Breast epithelium (tissue), 3 donors: Measurements from ENCODE around the gene HDGFL1.

Experiments
- POLR2A ChIP-seq: fragments of 450-650 bp; IDR thresholded peaks from one replicate; pipeline ENCODE4 v1.6.1; 2016; ENCODE audit warnings: antibody characterized with exemption, mild to moderate bottlenecking, moderate library complexity
- TF ChIP-seq, protein P1 (sequence below), 3 donors: fragments of 450-650 bp; IDR thresholded peaks; one replicate each; pipeline ENCODE4 v1.5.1; 2016 to 2017; ENCODE audit warnings: antibody characterized with exemption in 3 of 3, mild to moderate bottlenecking in 3 of 3, moderate library complexity in 3 of 3

- TF ChIP-seq, protein P1, sequence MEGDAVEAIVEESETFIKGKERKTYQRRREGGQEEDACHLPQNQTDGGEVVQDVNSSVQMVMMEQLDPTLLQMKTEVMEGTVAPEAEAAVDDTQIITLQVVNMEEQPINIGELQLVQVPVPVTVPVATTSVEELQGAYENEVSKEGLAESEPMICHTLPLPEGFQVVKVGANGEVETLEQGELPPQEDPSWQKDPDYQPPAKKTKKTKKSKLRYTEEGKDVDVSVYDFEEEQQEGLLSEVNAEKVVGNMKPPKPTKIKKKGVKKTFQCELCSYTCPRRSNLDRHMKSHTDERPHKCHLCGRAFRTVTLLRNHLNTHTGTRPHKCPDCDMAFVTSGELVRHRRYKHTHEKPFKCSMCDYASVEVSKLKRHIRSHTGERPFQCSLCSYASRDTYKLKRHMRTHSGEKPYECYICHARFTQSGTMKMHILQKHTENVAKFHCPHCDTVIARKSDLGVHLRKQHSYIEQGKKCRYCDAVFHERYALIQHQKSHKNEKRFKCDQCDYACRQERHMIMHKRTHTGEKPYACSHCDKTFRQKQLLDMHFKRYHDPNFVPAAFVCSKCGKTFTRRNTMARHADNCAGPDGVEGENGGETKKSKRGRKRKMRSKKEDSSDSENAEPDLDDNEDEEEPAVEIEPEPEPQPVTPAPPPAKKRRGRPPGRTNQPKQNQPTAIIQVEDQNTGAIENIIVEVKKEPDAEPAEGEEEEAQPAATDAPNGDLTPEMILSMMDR (IDR thresholded peaks at IDR 0.05): no peak
- TF ChIP-seq POLR2A: no peak
Measured at GRCh38 chr6:22580337-22580736, 11.0 kb downstream of the HDGFL1 start.
